Renal pelvis (tissue), 4 donors: ENCODE results near the gene TYROBP. TPM values are rescaled to one million over a fixed set of nuclear protein-coding genes. Genes with fewer than 3 reads are reported as not detected.
A peak's percentile ranks its signal among the peaks of the same experiment; 100 is the strongest.
"Not testable (repeated sequence)": the region's sequence is repeated elsewhere in the genome, so short reads cannot be mapped to it uniquely, and the experiment has no call there.

Experiments
- DNase-seq: peaks from one replicate; pipeline ENCODE4 v3.0.0-alpha.2; 2013
- polyA plus RNA-seq, 3 donors: library from polyadenylated mRNA; unstranded; fragments of 120-200 nt; gene quantifications; one replicate each; pipeline ENCODE4 v1.2.1, GENCODE V29; 2013; ENCODE audit not compliant: insufficient read length in 3 of 3

TYROBP gene
- polyA plus RNA-seq, 3 donors, result 9.5 to 14.6 (median 9.7) TPM

GRCh38 chr19:35902870-35903475 lies 5.1 kb downstream of the TYROBP start:
- no peak for DNase-seq

- DNase-seq, result no peak
Measured at GRCh38 chr19:35901854-35902661, 6.0 kb downstream of the TYROBP start, which contains the start of gene HCST. TSS of gene HCST (plus strand) at chr19:35902529. CDS start at chr19:35902594, 65 bp downstream.

GRCh38 chr19:35901055-35901644 lies 6.9 kb downstream of the TYROBP start:
- no peak for DNase-seq

DNA sequence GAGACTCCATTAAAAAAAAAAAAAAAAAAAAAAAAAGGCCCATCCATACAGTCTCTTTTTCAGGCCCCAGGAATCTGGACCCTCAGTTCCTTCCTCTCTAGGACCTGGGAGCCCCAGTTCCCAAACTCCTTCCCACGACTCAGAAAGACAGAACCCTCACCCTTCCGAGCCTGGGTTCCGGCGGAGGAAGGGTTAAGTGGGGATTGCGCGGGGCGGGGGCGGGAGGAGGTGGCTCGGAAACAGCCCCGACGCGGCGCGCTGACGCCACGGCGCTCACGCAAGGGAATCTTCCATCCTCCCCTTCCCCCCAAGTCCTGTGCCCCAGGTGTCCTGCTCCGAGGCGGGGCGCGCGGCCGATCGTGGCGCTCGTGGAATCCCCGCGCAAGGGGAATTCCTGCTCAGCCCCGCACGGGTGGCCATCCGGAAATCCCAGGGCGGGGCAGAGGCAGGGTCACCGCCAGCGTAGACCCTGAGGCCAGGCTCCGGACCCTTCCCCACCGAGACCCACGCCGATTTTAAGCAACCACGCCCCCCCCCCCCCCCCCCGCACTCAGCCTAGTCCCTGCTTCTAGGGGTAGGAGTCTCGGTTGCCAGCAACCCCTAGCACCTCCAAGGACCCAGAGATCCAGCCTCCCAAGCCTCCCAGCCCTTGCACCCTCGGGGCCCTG lies 8.4 kb downstream of the TYROBP start:
- DNase-seq, result peak; percentile 82

DNA sequence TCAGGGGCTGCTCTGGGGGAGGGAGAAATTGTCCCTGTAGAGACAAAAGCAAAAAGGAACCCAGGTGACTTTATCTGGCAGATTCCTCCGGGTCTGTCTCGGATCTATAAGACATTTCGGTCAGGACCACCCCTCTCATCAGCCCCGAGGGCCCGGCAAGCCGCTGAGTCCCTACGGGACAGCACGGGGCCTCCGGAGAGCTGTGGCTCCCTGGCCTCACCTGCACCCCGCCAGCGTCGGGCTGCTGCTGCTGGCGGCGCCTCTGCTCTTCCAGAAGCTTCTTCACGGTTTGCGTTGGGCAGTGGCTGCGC lies 9.6 kb downstream of the TYROBP start:
- no peak for DNase-seq

GRCh38 chr19:35897706-35898451 lies 10.2 kb downstream of the TYROBP start:
- DNase-seq, result no peak

DNA sequence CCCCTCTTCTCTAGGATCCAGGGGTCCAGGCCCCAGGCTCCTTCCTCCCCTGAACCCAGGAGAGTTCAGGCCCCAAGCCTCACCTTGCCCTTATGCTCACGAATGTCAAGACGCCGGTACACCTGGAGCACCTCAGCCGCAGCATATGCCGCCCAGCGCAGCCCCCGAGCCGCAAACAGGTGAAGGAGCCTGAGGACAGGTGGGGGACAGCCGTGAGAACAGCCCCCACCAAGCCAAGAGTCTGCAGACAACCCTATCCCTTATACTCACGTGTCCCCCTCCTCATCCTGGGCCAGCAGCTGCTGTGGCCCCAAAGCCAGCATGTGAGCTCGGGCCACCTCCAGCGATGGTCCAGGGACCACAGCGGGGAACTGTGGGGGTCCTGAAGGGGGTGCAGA lies 11.5 kb downstream of the TYROBP start:
- no peak for DNase-seq

- DNase-seq, result no peak
Measured at GRCh38 chr19:35895911-35896642, 12.0 kb downstream of the TYROBP start.

GRCh38 chr19:35894342-35894741 lies 13.8 kb downstream of the TYROBP start:
- no peak for DNase-seq

DNA sequence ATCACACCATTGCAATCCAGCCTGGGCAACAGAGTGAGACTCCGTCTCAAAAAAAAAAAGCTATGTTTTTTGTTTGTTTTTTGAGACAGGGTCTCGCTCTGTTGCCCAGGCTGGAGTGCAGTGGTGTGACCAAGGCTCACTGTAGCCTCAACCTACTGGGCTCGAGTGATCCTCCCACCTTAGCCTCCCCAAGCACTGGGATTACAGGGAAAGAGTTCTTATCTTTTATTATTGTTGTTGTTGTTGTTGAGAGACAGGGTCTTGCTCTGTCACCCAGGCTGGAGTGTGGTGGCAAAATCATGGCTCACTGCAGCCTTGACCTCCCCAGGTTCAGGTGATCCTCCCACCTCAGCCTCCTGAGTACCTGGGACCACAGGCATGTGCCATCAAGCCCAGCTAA lies 16.3 kb downstream of the TYROBP start:
- not testable (repeated sequence) for DNase-seq

DNA sequence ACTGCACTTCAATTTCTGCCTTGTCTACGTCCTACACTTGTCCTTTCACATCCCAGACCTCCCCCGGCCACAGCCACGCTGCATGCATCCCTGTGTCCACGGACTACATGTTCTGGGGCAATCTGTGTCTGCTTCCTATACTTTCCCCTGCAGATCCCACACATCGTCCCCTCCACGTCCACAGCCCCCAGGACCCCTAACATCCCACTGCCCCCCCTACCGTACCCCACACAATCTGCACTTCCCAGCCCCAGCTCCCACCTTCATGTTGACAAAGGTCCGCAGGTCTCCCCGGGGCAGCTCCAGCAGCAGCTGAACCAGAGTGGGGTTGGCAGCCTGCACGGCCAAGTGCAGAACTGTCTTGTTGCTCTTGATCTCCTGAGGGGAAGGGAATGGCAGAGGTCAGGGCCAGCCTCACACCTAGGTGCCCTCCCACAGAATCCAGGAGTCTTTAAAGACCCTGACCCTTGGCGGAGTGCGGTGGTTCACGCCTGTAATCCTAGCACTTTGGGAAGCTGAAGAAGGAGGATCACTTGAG lies 17.9 kb downstream of the TYROBP start:
- DNase-seq, result no peak

DNA sequence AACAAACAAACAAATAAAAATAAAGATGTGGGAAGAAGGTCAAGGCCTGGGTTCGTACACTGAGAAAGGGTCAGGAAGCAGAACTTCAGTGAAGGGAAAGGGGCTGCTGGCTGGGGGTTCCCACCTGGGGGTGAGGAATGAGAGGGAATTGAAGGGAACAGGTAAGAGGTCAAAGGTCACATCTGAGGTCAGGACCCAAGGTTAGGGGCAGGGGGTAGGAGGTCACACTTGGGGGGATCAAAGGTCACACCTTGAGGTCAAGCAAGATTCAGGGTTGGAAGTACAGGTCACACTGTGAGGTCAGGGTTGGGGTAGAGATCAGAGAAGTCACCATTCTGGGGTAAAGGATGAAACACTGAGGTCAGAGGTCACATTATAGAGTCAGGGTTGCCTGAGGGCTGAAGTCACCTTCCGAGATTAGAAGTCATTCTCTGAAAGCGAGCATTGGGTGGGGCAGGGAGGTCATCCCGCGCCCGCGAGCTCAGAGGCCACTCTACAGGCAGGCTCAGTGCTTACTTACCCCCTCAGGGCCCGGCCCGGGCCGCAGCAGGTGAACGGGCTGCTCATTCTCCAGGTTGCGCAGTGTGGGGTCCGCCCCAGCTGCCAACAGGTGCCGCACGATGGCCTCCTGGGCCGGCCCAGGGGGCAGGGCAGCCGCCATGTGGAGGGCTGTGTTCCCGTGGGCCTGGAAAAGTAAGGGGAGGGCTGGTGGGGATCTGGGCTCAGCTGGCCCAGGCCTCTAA lies 18.6 kb downstream of the TYROBP start:
- DNase-seq, result no peak

GRCh38 chr19:35888398-35888797 lies 19.7 kb downstream of the TYROBP start:
- no peak for DNase-seq

DNA sequence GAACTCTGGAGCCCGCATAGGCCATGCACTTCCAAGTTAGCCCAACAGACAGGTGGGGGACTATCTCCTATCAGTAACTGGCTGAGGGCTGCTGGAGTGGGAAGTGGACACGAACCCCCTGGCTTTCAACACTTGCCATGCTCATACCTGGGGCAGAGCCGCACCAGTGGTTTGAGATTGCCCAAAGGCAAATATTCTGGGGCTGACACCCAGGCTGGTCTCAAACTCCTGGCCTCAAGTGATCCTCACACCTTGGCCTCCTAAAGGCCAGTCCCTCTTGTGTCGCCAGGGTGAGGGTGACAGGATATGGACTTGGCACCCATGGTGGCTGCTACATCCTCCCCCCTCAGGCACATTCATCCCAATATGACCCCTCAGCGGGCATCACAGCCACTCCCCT lies 20.9 kb downstream of the TYROBP start:
- DNase-seq, result no peak

- no peak for DNase-seq
Measured at GRCh38 chr19:35885904-35886303, 22.2 kb downstream of the TYROBP start.

DNA sequence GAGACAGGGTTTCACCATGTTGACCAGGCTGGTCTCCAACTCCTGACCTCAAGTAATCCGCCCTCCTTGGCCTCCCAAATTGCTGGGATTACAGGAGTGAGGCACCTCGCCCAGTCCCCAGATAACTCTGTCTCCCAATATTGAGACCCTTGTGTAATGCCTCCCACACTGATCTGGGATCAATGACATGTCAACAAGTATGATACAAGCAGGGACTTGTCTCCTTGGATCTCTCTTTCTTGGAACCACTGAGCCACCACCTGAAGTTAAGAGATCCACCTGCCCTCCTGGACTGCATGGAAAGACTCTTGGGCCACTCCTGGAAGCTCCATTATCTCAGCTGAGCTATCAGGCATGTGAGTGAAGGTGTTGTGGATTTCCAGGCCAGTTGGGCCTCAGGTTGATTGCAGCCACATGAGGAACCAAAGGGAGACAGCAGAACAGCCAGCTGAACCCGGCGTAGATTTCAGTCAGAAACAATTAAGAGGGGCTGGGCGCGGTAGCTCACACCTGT lies 22.8 kb downstream of the TYROBP start:
- DNase-seq, result no peak

- no peak for DNase-seq
Measured at GRCh38 chr19:35883882-35884281, 24.2 kb downstream of the TYROBP start.

DNA sequence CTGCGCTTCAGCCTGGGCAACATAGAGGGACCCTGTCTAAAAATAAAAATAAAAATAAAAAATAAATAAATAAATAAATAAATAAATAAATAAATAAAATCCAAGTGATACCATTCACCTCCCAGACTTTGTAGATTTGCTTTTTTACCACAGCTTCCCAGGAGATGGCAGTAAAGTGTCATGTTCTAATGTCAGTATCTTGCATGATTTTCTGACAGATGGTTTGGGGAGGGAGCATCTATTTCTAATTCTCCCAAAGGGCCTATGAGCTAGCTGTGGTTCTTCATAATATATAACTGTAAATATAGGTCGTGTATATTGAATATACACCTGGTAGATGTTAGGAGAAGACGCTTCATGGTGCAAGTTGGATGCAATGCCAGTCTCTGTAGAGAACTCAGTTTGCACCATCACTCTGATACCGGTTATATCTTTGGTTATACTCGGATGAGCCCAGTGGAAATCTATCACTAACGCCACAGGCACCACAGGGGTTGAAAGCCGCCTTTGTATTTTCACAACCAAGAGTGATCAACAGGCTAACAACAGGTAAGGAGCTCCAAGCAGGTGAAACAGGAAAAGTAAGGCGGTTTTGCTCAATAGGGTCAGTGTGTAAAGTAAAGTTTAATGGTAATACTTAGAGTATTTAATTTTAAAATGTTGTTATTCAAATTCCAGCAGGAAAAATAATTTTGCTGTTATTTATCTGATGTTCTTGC lies 25.8 kb downstream of the TYROBP start:
- DNase-seq, result peak; percentile 79

GRCh38 chr19:35879770-35880317 lies 28.3 kb downstream of the TYROBP start:
- DNase-seq, result peak; percentile 87
